GM12891 (cell line): ENCODE results near the gene ZFYVE9.

Experiments
- PAX5 ChIP-seq: IDR thresholded peaks from 2 replicates; pipeline ENCODE4 v1.6.1; 2011; ENCODE audit warnings: low read length, moderate library complexity, mild to moderate bottlenecking; ENCODE audit not compliant: insufficient read depth, severe bottlenecking
- POLR2A ChIP-seq: IDR thresholded peaks from 2 replicates; pipeline ENCODE4 v1.6.1; 2011; ENCODE audit warnings: low read depth, low read length, control low read depth
- POLR2AphosphoS5 ChIP-seq: IDR thresholded peaks from 2 replicates; pipeline ENCODE4 v1.6.1; 2011; ENCODE audit warnings: low read depth, low read length, control low read depth
- POU2F2 ChIP-seq: IDR thresholded peaks from 2 replicates; pipeline ENCODE4 v1.6.1; 2011; ENCODE audit warnings: low read depth, mild to moderate bottlenecking, control low read depth, low read length, moderate library complexity
- SPI1 ChIP-seq: IDR thresholded peaks from 2 replicates; pipeline ENCODE4 v1.6.1; 2011; ENCODE audit warnings: low read depth, low read length, control low read depth
- TAF1 ChIP-seq: IDR thresholded peaks from 2 replicates; pipeline ENCODE4 v1.6.1; 2011; ENCODE audit warnings: low read depth, low read length, control low read depth

DNA sequence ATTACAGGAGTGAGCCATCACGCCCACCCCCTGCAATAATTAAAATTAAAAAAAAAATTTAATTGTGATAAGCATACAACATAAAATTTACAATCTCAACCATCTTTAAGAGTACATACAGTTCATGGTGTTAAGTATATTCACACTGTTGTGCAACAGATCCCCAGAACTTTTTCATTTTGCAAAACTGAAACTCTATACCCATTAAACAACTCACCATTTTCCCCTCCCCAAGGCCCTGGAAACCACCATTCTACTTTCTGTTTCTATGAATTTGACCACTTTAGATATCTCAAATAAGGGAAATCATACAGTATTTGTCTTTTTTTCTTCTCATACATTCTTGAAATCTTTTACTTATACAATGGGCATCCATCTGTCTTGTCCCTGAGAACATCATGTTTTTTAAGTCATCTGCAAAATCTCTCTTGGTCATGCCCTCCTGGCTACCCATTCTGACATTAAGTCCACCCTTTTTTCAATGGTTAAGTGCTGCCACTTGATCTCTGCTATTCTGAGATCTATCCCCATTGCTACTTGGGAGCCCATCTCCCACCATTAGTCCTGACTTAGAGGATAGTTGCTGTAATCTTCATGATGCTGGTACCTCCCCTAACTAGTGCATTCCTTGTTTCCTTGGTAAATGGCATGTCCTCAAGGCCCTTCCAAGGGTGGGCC is 39.4 kb upstream of the ZFYVE9 start:
- no peak for TF ChIP-seq POLR2A
- TF ChIP-seq POLR2AphosphoS5, result no peak
- TF ChIP-seq SPI1, result no peak
- no peak for TF ChIP-seq TAF1
- TF ChIP-seq PAX5, result no peak
- TF ChIP-seq POU2F2, result no peak
